K562 (cell line): Measurements from ENCODE around the gene RFX3. TPM values are rescaled to one million over a fixed set of nuclear protein-coding genes. Genes with fewer than 3 reads are reported as not detected.

Experiments
- ATAC-seq: fragments of 200-7000 bp; cut with Tn5 transposase; 3 replicates; pipeline ENCODE4 v1.9.1; 2020; ENCODE audit warnings: moderate library complexity
- BruUV-seq: library from RNA; stranded (reverse); fragments of 400-500 nt; replicated peaks from 2 replicates; lab custom pipeline; 2021; lab: Mats Ljungman, UMichigan
- CTCF ChIA-PET: fragments of 300-600 bp; formaldehyde crosslinking; extraction: SDS; loops from one replicate; lab custom pipeline; 2021; ENCODE audit warnings: low intra/inter-chr PET ratio; lab: Yijun Ruan, JAX
- POLR2A ChIA-PET: fragments of 300-600, 350-650 bp; sonication (Branson Sonifier 250); formaldehyde crosslinking; extraction: SDS; loops from one replicate; lab custom pipeline; 2021; ENCODE audit warnings: antibody characterized with exemption, inconsistent platforms; lab: Yijun Ruan, JAX
- DNase-seq, 4 experiments: peaks; one replicate each; pipeline versions ENCODE4 v3.0.0 to v3.0.0-alpha.2; 2011 to 2018; ENCODE audit warnings: low spot score in 3 of 4, mixed read lengths in 3 of 4; ENCODE audit errors: extremely low read depth in 1 of 4
- FAIRE-seq: peaks from 2 replicates; lab custom pipeline; 2011; peaks lifted over from hg19 to GRCh38; lab: Jason Lieb, UNC
- H2AFZ ChIP-seq: 2 replicates; pipeline ENCODE4 v1.6.0; 2011; ENCODE audit warnings: low read depth, low read length, control low read depth, inconsistent platforms
- H3K27ac ChIP-seq: fragments of 200-600 bp; 3 replicates; pipeline ENCODE4 v1.8.0; 2011; ENCODE audit warnings: low read depth, mild to moderate bottlenecking, control low read depth, inconsistent platforms, low read length, moderate library complexity, mixed read lengths; ENCODE audit errors: extremely low read depth
- H3K27me3 ChIP-seq, 2 experiments: fragments of 300-600 bp in 1 of 2; 2 replicates in 1 of 2; 3 replicates in 1 of 2; pipeline versions ENCODE4 v1.6.0 to v1.8.0; 2011; ENCODE audit warnings: inconsistent platforms in 2 of 2, low read length in 2 of 2, mild to moderate bottlenecking in 1 of 2, mixed read lengths in 1 of 2, moderate library complexity in 1 of 2; ENCODE audit not compliant: control insufficient read depth in 2 of 2, insufficient read depth in 2 of 2
- H3K36me3 ChIP-seq: fragments of 300-600 bp; 3 replicates; pipeline ENCODE4 v1.8.0; 2011; ENCODE audit warnings: mild to moderate bottlenecking, low read length, inconsistent platforms; ENCODE audit not compliant: control insufficient read depth, insufficient read depth
- H3K4me1 ChIP-seq, 2 experiments: fragments of 200-600 bp in 1 of 2; replicated peaks in 1 of 2; 2 replicates in 1 of 2; 3 replicates in 1 of 2; pipeline versions ENCODE4 v1.5.1 to v1.8.0; 2011; ENCODE audit warnings: inconsistent platforms in 2 of 2, low read length in 2 of 2, mild to moderate bottlenecking in 1 of 2, mixed read lengths in 1 of 2, moderate library complexity in 1 of 2; ENCODE audit not compliant: control insufficient read depth in 2 of 2, insufficient read depth in 2 of 2
- H3K4me2 ChIP-seq: 2 replicates; pipeline ENCODE4 v1.6.1; 2011; ENCODE audit warnings: low read length, control low read depth, inconsistent platforms, mixed read lengths; ENCODE audit not compliant: insufficient read depth
- H3K4me3 ChIP-seq: fragments of 200-600 bp; sonication (generic), shearing (Covaris generic); 2 replicates; pipeline ENCODE4 v1.5.1; 2016; ENCODE audit warnings: control low read depth, inconsistent platforms
- H3K79me2 ChIP-seq: fragments of 200-600 bp; 3 replicates; pipeline ENCODE4 v1.8.0; 2011; ENCODE audit warnings: low read length, inconsistent platforms; ENCODE audit not compliant: control insufficient read depth, insufficient read depth
- H3K9ac ChIP-seq, 2 experiments: 2 replicates each; pipeline versions ENCODE4 v1.6.0 to v1.6.1; 2011; ENCODE audit warnings: low read depth in 2 of 2, low read length in 2 of 2, control low read depth in 1 of 2, inconsistent platforms in 1 of 2, mild to moderate bottlenecking in 1 of 2, mixed read lengths in 1 of 2; ENCODE audit not compliant: insufficient read depth in 1 of 2
- H3K9me1 ChIP-seq: one replicate; pipeline ENCODE4 v1.6.0; 2011; ENCODE audit warnings: inconsistent platforms, mild to moderate bottlenecking, low read length, moderate library complexity; ENCODE audit not compliant: control insufficient read depth, insufficient read depth
- H3K9me3 ChIP-seq: replicated peaks from 2 replicates; pipeline ENCODE4 v1.5.1; 2011; ENCODE audit warnings: low read depth, low read length, inconsistent platforms; ENCODE audit not compliant: control insufficient read depth, insufficient read depth
- H4K20me1 ChIP-seq: replicated peaks from 2 replicates; pipeline ENCODE4 v1.6.1; 2011; ENCODE audit warnings: low read length, inconsistent platforms, mixed read lengths; ENCODE audit not compliant: control insufficient read depth, insufficient read depth
- C11orf30 ChIP-seq: fragments of 450-650 bp; IDR thresholded peaks from 2 replicates; pipeline ENCODE4 v1.6.1; 2016; ENCODE audit warnings: low read depth, mild to moderate bottlenecking
- MAFF ChIP-seq: IDR thresholded peaks from 2 replicates; pipeline ENCODE4 v1.6.1; 2012; ENCODE audit warnings: low read length, improper control_type of control experiment
- MAFG ChIP-seq: fragments of 450-650 bp; conservative IDR thresholded peaks from 2 replicates; pipeline ENCODE4 v1.6.1; 2016; ENCODE audit warnings: missing genetic modification characterization, missing compliant biosample characterization
- MAFK ChIP-seq: IDR thresholded peaks from 2 replicates; pipeline ENCODE4 v1.6.1; 2011; ENCODE audit warnings: low read length, improper control_type of control experiment
- NCOA4 ChIP-seq: fragments of 450-650 bp; IDR thresholded peaks from 2 replicates; pipeline ENCODE4 v1.6.1; 2018; ENCODE audit warnings: mild to moderate bottlenecking; ENCODE audit not compliant: partially characterized antibody
- NUFIP1 ChIP-seq: fragments of 450-650 bp; IDR thresholded peaks from 2 replicates; pipeline ENCODE4 v1.6.1; 2018; ENCODE audit not compliant: partially characterized antibody
- OTX1 ChIP-seq: fragments of 450-650 bp; formaldehyde crosslinking; IDR thresholded peaks from 2 replicates; pipeline ENCODE4 v1.4.0; 2022; ENCODE audit warnings: mild to moderate bottlenecking
- RBM22 ChIP-seq: fragments of 200-400 bp; formaldehyde crosslinking; IDR thresholded peaks from 2 replicates; pipeline ENCODE4 v1.6.1; 2018; ENCODE audit warnings: low read length, low read depth; ENCODE audit not compliant: poor library complexity, severe bottlenecking
- XRCC4 ChIP-seq: IDR thresholded peaks from one replicate; pipeline ENCODE4 v1.6.1; 2011; ENCODE audit not compliant: insufficient read depth, insufficient read length; ENCODE audit errors: extremely low read depth
- ZBTB12 ChIP-seq: fragments of 250-450 bp; sonication (Bioruptor Pico); IDR thresholded peaks from 2 replicates; pipeline ENCODE4 v1.4.0; 2020
- ZFP91 ChIP-seq: sonication (generic); formaldehyde crosslinking; IDR thresholded peaks from 2 replicates; pipeline ENCODE4 v1.8.0; 2022; ENCODE audit warnings: mild to moderate bottlenecking, missing genetic modification reagents
- ZFX ChIP-seq: sonication (generic); formaldehyde crosslinking; IDR thresholded peaks from 2 replicates; pipeline ENCODE4 v1.8.0; 2022; ENCODE audit warnings: mild to moderate bottlenecking, missing genetic modification reagents, moderate library complexity
- ZNF316 ChIP-seq: fragments of 450-650 bp; IDR thresholded peaks from 2 replicates; pipeline ENCODE4 v1.6.1; 2016
- WGBS: fragments of 100-300 bp; shearing (Covaris generic); methylation state at CpG from one replicate; pipeline ENCODE4 v1.1.6; 2016; ENCODE audit warnings: low coverage, mixed read lengths; ENCODE audit not compliant: insufficient coverage; ENCODE audit errors: missing lambda C conversion rate; 5-methylcytosine and 5-hydroxymethylcytosine counted together
- in situ Hi-C: fragments of 300-500 bp; cut with MboI; formaldehyde crosslinking; loops from 4 replicates; pipeline ENCODE4 v1.15.0; 2018; ENCODE audit warnings: inconsistent platforms, mixed read lengths
- intact Hi-C: fragments of 100-400 bp; cut with micrococcal nuclease; formaldehyde crosslinking; loops from 2 replicates; pipeline ENCODE4 v1.14.2; 2022
- polyA plus RNA-seq, 8 experiments: library from polyadenylated mRNA; depleted of rRNA in 4 of 8; stranded (reverse) in 5 of 8; unstranded in 3 of 8; fragments of >200 nt; fragmentation: Nextera tagmentation in 2 of 8; fragmentation: Illumina TruSeq in 1 of 8; extraction: Ambion mirVana in 2 of 8; extraction: Trizol in 1 of 8; gene quantifications; 2 replicates each; pipeline versions ENCODE4 v1.2.1 to v1.2.3, GENCODE V29; 2011 to 2014; ENCODE audit warnings: inconsistent platforms in 1 of 8, missing spikeins in 1 of 8
- total RNA-seq, 7 experiments: library from RNA; depleted of rRNA in 6 of 7; stranded (reverse); fragments of >200 nt in 6 of 7; fragmentation: Illumina TruSeq in 2 of 7; extraction: Trizol in 2 of 7; gene quantifications; 2 replicates each; pipeline versions ENCODE4 v1.2.1 to v1.2.3, GENCODE V29; 2011 to 2021; ENCODE audit warnings: low replicate concordance in 1 of 7
- TF ChIP-seq, protein P1 (sequence below): IDR thresholded peaks from 2 replicates; pipeline ENCODE4 v1.6.1; 2016; ENCODE audit warnings: missing genetic modification characterization, missing compliant biosample characterization

The RFX3 gene
- total and polyA plus RNA-seq, 9 of the 15 experiments (the other 6 are each of a cell fraction or from before 2014, with no cell fraction given) = 0.86 to 4.9 (median 2.0) TPM

DNA sequence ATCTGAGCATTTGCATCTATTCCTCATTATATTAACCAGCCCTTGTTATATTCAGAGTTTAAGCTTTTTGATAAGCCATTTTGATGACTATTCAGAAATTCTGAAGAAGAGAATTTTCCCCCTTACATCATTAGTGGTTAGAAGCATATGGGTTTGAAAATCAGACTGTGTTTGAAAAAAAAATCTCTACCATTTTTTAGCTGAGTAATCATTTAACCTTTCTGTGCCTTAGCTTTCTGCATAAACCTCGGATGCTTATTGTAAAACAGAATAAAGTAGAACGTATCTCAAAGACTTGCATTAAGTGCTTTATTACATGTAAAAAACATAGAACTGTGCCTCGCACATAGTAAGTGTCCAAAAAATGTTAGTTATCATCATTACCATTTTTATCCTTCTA is 278.6 kb downstream of the RFX3 start:
- H3K27ac ChIP-seq = no peak overlapping the region
- WGBS = 53% methylated on average over 3 of the region's 3 CpGs
- no peaks in the 10 kb centered on the region for H3K9me1 ChIP-seq
- no peak overlapping the region for H3K4me3 ChIP-seq
- no peaks in the 10 kb centered on the region for H3K4me1 ChIP-seq
- ATAC-seq (no peak), FAIRE-seq (no peak), DNase-seq (no peak)
- no TSS peak for BruUV-seq
- H3K9me3 ChIP-seq = no peaks in the 10 kb centered on the region
- in situ Hi-C loops = no loop called here
- H3K4me2 ChIP-seq = no peak overlapping the region
- H3K36me3 ChIP-seq = no peaks in the 10 kb centered on the region
- POLR2A ChIA-PET = no interaction called here
- no peaks in the 10 kb centered on the region for H4K20me1 ChIP-seq
- CTCF ChIA-PET = no interaction called here
- no peaks in the 10 kb centered on the region for H3K79me2 ChIP-seq
- H3K9ac ChIP-seq = no peak overlapping the region
- H3K27me3 ChIP-seq = no peaks in the 10 kb centered on the region
- TF ChIP-seq RBM22 (no peak), C11orf30 (peak; percentile 55; the same call in 1 of the 2 replicates), MAFF (peak; percentile 48; the same call in 1 of the 2 replicates), ZNF316 (peak; percentile 82), MAFK (peak; percentile 53; the same call in 1 of the 2 replicates), MAFG (tag) (peak; percentile 56)
- H2AFZ ChIP-seq = no peak overlapping the region
- intact Hi-C loops = no loop called here

DNA sequence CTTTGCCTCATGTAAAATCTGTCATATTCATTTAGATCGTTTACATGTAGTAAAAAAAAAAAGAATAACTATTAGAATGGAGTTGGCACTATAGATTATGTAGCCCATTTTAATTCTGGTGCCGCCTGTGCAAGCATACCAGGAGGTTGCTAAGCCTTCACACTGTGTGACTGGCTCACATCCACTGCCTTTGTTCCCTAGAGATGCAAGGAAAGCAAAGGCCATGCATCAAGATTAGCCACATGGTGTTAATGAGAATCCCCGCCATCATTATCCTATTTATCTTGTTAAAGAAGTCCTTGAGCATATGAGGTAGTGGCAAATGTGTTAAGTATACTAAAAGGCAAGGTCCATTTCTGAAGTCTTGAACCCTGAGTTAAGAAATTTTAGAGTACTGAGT is 279.6 kb downstream of the RFX3 start:
- CTCF ChIA-PET = no interaction called here
- TF ChIP-seq XRCC4 = no peak
- no peak for TF ChIP-seq NCOA4
- no peak for TF ChIP-seq OTX1
- TF ChIP-seq ZBTB12 (CRISPR knock-in tag) = no peak
- no peak for TF ChIP-seq ZFX (CRISPR knock-in tag)
- no peak for TF ChIP-seq ZFP91 (CRISPR knock-in tag)
- TF ChIP-seq C11orf30 = no peak
- TF ChIP-seq NUFIP1 = no peak
- TF ChIP-seq, protein P1, sequence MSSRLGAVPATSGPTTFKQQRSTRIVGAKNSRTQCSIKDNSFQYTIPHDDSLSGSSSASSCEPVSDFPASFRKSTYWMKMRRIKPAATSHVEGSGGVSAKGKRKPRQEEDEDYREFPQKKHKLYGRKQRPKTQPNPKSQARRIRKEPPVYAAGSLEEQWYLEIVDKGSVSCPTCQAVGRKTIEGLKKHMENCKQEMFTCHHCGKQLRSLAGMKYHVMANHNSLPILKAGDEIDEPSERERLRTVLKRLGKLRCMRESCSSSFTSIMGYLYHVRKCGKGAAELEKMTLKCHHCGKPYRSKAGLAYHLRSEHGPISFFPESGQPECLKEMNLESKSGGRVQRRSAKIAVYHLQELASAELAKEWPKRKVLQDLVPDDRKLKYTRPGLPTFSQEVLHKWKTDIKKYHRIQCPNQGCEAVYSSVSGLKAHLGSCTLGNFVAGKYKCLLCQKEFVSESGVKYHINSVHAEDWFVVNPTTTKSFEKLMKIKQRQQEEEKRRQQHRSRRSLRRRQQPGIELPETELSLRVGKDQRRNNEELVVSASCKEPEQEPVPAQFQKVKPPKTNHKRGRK (tag) = no peak

More for the DNA sequence above, 279.6 kb downstream of the RFX3 start:
- Histone ChIP-seq H3K4me1 (no peaks in the 10 kb centered on the region), H3K79me2 (no peaks in the 10 kb centered on the region), H4K20me1 (no peaks in the 10 kb centered on the region), H3K9me3 (no peaks in the 10 kb centered on the region), H2AFZ (no peak overlapping the region), H3K4me2 (no peak overlapping the region), H3K4me3 (no peak overlapping the region), H3K27me3 (no peaks in the 10 kb centered on the region), H3K9me1 (no peaks in the 10 kb centered on the region), H3K27ac (no peak overlapping the region), H3K36me3 (no peaks in the 10 kb centered on the region), H3K9ac (no peak overlapping the region)
- in situ Hi-C loops = no loop called here
- no peak for DNase-seq
- no peak for FAIRE-seq
- no peak for ATAC-seq
- BruUV-seq = no TSS peak
- POLR2A ChIA-PET = no interaction called here
- 30% methylated on average over 3 of the region's 3 CpGs for WGBS
- intact Hi-C loops = no loop called here
